NOMO-1 treated with dmso at 0.1 percent for 144 hours (cell line): ENCODE data around the gene KCTD17.

Source experiments
- DNase-seq: peaks from one replicate; lab custom pipeline; 2025; ENCODE audit not compliant: unreplicated experiment; lab: John Stamatoyannopoulos, UW

The KCTD17 gene

DNA sequence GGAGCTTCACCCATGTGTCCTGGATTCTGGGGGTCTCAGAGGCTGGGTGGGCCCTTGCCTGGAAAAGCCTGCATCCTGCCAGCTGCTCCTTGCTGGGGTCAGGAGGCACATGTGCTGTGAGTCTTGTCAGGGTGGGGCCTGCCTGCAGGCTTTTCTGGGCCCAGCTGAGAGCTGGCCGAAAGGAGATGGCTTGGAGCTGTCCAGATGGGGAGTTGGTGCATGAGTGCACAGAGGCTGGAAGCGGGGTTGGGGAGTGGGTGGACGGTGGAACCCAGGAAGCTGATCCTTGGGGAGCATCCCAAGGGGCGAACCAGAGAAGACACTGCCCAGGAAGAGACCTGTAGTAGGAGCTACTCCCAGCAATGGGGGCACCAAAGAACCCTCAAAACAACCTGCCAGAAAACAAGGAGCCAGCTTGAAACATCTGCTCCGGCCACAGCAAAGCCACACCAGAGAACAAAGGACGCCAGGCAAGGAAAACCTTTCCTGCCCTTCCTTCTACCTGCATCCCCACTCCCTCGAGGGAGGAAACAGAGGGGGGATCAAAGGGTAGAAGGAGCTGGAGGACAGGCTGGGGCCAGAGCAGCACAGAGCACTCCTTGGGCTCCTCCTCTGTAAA lies 8.2 kb upstream of the KCTD17 start:
- DNase-seq, result no peak

DNA sequence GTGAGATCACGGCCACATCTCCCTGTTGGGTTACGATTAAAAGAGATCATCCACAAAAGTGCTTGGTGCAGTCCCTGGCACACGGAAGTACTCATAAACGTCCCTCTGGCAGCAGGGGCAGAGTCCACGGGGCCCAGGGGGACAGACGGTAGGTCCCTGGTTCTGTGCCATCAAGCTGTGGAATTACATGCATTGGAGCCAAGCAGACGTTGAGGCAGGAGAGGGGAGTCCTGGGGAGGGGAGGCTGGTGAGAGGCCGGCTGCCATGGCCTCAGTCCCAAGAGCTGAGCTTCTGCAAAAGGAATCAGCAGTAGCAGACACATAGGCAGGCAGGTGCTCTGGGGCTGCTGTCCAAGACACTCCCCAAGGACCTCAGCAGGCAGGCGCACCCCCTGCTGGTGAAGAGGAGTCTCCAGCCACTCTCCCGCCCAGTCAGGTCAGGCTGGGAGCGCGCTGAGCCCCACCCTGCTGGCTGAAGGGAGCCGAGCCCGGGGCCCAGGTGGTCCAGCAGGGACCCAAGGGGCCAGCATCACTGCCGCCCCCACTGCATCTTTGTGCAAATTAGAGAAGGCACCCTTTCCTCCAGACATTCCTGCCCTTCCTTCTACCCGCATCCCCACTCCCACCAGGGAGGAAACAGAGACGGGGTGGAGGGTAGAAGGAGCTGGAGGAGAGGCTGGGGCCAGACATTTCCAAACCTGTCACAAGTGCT lies 7.6 kb upstream of the KCTD17 start:
- DNase-seq, result peak; percentile 80

DNA sequence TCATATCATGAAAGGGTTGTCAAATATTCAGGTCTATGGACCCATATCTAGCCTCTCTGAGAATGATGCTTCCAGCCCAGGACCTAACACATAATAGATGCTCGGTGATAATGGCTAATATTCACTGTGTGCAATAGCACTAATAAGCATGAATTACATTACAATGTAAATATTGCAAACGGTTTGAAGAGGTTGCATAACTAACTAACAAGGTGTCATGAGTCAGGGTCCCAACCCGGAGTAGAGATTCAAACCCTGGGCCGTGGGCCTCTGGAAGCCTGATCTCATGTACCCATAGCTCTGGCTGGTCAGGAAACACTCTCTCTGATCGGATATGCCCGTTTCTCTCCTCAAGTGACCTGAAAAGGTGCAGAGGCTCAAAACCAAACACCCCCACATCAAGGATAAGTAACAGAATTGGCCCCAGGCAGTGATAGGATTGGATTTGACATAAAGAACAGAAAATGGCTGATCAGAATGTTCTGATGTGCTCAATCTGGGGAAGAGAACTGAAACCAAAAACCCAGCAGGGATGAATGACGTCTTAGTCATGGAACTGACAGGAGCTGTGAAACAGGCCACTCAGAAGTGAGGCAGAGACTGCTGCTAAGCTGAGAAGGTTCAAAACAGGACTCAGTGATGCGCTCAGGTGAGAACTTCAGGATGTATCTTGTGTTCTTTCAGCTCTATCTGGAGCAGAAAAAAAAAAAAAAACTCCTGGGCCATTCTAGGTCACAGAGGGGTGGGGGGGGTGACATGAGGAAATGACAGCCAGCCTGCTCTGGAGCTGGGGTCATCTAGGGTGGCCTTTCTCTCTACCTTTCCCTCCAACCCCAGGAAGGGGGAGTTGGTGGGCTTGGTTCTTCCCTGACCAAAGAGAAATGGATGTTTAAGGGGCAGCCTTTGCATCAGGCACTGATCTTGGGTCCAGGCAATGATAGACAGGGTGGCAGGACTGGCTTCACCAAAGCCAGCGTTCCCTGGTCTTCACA lies 6.6 kb upstream of the KCTD17 start:
- peak; percentile 10 for DNase-seq

DNA sequence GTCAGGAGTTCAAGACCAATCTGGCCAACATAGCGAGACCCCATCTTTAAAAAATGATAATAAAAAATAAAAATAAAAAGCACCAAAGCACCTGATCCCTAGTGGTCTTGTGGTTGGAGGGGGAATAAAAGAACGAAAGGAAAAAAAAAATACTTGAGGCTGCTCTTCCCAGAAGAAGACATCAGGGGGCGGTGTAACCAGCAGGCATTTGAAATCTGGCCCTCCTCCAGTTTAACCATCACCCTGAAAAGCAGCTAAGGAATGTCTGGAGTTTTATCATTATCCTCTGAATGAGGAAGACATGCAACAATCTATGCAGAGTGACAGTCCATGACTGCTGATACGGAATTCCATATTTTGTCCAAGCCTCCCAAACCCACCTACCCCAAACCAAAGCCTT lies 5.6 kb upstream of the KCTD17 start:
- no peak for DNase-seq

DNA sequence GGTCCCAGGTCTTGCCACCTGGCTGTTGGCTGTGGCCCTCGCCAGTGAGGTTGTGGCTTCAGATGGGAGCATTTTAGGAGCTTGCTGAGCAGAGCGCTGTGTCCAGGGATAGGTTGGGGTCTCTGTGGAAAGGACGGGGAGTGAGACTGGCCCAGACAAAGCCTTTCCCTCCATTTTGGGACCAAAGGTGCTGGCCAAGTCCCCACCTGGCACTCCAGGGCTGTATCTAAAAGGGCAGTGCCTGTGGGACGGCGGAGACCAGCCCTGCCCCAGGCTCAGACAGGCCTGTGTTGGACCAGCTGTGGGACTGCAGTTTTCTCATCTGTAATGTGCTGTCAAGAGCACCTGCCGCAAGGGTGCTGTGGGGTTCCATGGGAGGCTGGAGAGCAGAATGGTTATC lies 5.0 kb upstream of the KCTD17 start:
- no peak for DNase-seq

DNA sequence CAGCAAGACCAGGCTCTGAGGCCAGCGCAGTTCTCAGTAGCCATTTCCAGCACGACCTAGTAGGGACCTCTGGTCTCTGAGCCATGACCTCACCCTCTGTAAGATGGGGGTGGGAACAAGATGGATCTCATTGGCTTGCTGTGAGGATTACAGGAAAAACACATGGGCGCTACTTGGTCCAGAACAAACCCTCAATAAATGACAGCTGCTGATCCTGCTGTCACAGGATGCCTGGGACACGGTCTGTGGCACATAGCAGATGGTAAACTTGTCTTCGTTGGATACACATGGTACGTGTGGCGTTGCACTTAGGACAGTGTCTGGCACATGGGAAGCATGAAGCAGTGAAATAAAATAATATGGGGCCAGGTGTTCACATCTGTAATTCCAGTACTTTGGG lies 4.5 kb upstream of the KCTD17 start:
- no peak for DNase-seq

DNA sequence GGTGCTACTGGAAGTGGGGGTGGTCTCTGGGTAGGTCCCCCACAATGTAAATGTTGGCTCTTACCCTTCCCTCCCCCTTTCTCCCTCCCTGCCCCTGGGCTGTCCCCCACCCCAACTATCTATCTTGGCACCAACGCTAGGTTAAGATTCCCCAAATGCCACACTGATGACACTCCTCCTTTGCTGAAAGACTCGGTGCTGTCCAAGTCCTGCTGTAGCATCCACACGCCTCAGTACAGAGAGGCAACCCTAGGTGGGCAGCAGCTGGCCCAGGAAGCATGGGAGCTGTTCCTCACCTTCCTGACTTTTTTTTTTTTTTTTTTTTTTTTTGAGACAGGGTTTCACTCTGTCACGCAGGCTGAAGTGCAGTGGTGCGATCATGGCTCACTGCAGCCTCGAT lies 3.4 kb upstream of the KCTD17 start:
- DNase-seq, result no peak

DNA sequence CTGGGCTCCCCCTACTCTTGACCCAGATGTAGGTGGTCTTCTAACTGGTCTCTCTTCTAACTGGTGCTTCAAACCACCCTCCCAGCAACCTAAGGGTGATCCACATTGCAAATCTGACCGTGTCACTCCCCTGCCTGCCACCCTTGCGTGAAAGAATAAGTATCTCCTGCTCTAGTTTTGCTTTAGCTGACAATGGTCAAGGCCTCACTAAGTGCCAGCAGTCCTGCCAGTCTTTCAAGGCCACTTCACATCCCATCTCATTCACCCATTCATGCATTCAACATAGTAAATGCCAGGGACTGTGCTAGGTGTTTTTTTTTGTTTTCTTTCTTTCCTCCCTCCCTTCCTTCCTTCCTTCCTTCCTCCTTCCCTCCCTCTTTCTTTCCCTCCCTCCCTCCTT lies 2.3 kb upstream of the KCTD17 start:
- DNase-seq, result no peak

DNA sequence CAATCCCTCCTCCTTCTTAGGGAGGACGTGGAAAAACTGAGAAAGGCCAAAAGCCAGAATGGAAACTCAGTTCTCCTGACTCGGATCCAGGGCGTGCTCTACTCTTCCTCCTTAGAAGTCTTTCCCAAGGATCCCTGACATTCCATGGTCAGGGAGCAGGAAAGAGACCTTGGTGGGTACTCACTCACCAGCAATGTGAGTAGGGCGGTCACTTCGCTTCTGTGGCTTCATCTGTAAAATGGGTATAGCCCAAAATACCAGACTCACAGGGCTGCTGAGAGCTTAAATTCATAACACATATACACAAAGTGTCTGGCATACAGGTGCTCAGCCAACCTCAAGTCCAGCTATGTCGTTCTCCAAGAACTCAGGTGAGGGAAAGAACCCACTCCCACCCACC lies 629 bp upstream of the KCTD17 start:
- no peak for DNase-seq

DNA sequence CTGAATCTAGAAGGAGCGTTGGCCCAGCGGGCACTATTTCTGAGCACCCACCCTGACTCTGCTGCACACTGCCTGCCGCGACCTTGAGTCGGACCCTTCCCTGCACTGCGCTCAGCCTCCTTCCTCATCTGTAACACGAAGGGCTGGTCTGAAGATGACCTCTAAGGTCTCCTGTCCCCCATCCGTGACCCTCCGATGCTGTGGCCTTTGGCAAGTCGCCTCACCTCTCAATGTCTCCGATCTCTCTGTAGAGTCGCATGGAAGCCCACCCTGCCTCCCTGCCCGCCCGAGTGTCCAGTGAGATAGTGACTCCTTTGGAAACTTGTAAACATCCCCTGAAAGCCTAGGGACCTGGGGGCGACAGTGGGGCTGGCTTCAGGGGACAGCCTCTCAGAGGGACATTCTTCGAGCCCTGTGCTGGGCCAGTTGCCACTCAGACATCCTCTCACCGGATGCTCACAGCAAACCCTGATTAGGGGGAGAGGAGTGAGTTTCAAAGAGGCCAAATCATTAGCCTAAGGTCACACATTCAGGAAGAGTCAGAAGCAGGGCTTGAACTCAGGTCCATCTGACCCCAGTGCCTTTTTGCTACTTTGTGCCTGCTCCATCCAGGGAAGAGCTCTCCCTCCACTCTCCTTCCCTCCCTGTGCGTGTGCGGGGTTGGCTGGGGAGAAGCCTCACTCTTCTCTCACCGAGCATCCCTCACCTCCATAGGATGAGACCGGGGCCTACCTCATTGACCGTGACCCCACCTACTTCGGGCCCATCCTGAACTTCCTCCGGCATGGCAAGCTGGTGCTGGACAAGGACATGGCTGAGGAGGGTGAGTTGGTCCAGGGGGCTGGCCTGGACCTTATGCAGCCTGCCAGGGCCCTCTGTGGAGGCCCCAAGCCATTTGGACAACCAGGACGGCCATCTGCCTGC lies 1.1 kb downstream of the KCTD17 start:
- no peak for DNase-seq

DNA sequence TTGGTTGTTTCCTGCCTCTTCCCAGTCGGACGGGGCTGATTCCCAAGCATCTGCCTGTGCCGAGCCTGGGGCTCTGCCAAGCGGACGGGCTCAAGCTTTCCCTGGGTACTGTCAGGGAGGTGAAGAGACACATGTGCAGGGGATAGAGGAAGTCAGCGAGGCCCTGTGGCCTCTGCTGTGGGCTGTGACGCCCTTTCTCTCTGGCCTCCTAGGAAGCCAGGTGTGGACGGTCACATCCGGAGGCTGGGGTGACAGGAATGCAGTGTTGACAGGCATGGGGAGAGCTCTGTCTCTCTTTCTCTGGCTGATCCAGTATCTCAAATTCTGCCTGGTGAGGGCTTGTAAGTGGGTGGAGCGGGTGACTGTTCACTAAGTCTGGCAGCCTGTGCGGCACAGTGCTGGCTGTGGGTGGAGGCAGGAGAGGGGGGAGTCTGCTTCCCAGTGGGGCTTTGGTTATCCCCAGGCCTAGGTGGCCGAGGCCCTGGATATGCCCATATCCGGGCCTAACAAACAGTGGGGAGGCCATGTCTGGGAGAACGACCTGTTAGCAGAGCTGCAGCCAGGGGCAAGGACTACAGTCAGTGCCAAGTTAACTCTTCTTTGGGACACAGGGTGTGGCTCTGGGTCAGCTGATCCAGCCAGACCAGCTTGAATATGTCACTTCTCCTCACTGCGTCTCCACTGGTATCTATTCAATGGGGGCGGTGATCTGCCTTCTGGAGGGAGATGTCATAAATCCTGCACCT lies 1.9 kb downstream of the KCTD17 start:
- DNase-seq, result no peak

DNA sequence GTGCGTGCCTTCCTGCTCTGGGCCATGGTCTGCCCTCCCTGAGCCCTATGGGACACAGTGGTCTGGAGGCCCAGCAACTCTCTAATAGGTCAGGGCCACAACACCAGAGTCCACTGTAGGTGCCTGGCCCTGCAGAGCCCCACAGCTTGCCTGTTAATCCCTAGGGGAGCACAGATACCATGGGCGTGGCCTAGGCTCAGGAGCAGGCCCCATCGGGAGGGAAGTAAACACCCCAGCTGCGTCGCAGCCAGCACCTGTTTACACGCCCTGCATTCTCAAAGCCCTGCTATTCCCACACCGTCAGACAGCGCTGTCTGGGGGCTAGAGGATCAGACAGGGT lies 2.5 kb downstream of the KCTD17 start:
- no peak for DNase-seq

DNA sequence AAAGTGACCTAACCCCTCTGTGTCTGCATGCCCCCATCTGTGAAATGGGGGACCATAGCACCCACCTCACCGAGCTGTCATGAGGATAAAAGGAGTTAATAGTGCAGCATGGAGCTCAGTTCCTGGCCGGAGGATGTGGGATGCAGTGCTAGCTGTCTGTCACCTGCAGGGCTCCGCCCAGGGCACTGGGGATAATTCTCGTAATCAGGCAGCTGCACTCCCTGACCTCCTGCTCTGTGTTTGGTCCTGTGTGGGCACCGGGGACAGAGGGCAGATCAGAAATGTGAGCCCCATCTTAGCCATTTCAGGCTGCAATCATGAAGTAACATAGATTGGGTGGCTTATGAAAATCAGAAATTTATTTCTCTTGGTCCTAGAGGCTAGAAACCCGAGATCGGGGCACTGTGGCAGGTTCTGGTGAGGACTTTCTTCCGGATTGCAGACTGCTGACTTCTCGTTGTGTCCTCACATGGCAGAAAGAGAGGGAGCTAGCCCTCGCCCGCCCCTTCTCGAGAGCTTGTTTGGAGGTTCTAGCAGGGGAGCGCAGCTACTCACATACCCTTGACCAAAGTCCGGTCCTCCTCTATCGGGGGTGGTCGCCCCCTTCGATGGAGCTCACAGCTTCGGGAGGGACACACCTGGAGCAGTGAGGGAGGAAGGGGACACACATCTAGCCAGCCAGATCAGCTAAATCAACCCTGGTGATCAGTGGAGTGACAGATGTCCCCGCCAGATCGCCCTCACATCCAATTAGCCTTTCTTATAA lies 3.2 kb downstream of the KCTD17 start:
- DNase-seq, result no peak

DNA sequence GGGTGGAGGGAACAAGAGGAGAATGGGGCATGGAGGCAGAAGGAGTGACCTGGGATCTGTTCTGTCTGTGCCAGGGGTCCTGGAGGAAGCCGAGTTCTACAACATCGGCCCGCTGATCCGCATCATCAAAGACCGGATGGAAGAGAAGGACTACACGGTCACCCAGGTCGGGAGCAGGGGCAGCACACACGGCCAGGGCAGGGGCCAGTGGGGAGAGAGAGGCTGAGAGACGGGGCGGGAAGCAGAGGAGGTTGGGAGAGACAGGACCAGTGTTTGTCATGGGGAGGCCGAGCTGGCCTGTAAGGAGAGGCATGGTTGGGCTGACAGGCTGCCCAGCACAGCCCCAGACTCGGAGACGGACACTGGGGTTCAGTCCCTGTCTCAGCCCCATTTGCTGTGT lies 4.7 kb downstream of the KCTD17 start:
- no peak for DNase-seq

DNA sequence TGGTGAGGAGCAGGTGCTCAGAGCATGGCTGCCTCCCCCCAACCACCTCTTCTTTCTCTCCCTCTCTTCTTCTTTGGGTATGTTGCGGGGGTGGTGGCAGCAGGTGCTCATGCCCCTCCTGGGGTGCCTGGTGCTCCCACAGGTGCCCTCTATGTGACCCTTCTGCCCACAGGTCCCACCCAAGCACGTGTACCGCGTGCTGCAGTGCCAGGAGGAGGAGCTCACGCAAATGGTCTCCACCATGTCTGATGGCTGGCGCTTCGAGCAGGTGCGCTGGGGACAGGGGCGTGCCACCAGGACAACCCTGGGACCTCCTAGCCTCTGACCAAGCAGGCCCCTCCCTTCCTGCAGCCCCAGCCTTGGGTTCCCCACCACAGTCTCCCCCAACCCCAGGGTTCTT lies 5.7 kb downstream of the KCTD17 start:
- no peak for DNase-seq

DNA sequence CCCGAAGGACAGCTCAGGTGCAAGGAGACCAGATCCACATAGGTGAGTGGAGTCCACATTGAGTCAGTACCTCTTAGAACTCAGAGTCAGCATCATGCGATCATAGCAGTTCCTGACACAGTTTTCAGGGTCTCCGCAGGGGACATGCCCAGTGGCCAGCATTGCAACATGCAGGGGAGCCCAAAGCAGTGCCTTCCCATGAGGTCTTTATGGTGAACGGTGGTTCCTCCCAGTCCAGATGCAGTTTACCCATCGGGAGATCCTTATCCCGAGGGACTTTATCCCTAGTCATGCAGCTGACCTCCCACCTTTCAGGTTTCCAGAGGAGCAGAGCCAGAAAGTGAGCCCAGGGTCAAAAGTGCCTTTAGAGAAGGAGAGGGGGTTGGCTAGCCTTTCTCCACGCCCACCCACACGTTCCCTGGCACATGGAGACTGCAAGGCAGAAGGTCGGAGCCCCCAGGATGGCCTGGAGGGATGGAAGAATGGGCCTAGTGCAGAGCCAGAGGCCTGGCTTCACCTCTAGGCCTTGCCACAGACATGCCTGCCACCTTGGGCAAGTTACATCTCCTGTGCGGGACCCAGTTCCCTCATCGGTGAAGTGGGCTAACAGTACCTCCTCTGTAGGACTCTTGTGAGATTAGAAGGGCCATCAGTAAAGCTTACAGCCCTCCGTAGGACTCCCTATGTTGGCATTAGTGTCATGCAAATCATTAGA lies 6.4 kb downstream of the KCTD17 start:
- no peak for DNase-seq

DNA sequence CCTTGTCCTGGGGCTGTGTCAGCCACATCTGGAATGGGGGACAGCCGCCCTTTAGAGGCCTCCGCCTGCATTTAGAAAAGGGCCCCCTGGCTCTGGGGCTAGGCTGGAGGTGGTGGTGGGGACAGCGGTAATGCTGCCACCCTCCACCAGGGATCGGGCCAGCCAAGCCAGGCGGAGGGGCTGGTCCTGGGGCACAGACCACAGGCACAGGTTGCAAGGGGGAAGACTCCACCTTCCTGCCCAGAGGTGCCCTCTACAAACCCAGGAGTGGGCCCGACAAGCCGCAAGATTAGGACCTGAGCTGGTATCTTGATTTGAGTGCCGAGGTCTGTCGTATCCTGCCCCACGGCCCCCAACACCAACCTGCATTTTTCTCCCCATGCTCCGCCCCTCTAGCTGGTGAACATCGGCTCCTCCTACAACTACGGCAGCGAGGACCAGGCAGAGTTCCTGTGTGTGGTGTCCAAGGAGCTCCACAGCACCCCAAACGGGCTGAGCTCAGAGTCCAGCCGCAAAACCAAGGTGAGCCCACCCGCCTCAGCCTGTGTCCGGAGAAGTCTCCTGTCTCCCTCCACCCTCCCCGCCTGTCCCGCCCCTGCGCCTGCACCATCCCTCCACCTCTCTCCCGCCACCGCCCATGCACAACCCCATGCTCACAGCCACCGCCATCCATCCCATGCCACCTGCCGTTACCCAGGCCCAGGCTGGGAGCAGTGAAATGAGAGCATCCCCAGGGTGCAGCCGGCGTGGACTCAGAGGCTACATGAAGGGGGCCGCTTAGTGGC lies 7.6 kb downstream of the KCTD17 start:
- no peak for DNase-seq

DNA sequence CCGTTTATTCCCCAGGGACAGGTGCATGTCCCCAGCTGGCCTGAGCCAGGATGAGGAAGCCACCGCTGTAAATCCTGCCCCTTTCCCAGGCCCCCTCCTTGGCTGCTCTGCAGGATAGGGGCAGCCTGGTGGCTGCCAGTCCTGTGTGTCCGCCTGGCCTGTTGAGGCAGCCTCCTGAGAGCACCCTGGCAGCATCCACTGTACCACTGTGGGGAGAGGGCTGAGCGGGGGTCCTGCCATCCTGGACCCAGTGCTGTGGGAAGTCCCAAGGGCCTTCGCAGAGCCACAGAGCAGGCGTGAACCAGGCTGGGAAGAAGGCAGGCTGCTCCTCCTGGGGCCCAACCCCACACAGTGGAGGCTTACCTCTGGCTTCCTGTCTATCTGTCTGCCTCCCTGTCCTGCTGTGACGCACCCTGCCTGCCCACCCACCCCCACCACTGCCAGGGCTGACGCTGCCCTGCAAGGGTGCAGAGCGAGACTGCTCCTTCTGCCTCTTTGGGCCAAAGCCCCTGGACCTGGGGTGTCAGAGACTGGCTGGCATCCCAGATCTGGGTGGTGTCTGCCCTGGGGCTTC lies 8.4 kb downstream of the KCTD17 start:
- DNase-seq, result no peak
